ENCODE measurements around the gene KCNK6.
"Not testable (repeated sequence)": the region's sequence is repeated elsewhere in the genome, so short reads cannot be mapped to it uniquely, and the experiment has no call there.

KCNK6 gene

GRCh38 chr19:38362946-38363688, 43.5 kb downstream of the KCNK6 start:
- DNase-seq = not testable (repeated sequence)

- no peak for DNase-seq
Measured at GRCh38 chr19:38367041-38367440, 47.4 kb downstream of the KCNK6 start.

DNA sequence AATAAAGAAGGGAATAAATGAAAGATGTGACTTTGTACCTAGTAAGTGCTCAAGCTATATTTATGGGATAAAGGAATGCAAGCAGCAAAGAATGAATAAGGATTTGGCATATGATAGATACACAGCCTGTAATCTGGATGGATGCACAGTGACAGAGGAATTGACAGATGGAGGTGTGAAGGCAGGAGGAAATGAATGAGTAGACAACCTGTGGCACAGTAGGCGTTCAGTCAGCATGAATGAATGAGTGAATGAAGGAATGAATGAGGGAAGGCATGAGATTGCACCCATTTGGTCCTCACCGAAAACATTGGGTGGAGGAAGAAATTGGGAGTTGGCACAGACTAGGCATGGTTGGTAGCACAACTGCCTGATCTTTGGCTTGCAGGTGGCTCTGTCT, 49.9 kb downstream of the KCNK6 start:
- DNase-seq = no peak

- DNase-seq = no peak
Measured at GRCh38 chr19:38370299-38370698, 50.7 kb downstream of the KCNK6 start.

DNA sequence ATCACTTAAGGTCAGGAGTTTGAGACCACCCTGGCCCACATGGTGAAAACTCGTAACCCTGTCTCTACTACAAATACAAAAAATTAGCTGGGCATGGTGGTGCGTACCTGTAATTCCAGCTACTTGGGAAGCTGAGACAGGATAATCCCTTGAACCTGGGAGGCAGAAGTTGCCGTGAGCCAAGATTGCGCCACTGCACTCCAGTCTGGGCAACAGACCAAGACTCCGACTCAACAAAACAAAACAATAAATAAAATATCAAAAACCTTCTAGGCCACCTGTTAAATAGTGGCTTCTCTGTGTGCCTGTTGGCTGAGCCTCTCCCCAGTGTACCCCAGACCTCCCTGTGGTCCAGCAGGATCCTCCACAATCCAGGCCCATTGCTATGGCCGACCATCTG, 51.4 kb downstream of the KCNK6 start:
- DNase-seq = no peak

GRCh38 chr19:38373907-38374331, 54.3 kb downstream of the KCNK6 start:
- DNase-seq = no peak

- DNase-seq = peak; percentile 98
Measured at GRCh38 chr19:38374332-38375097, 54.9 kb downstream of the KCNK6 start, which contains the start of gene PSMD8. Gene PSMD8 (plus strand): TSS chr19:38374571. CDS start chr19:38374602, 31 bp downstream.

DNA sequence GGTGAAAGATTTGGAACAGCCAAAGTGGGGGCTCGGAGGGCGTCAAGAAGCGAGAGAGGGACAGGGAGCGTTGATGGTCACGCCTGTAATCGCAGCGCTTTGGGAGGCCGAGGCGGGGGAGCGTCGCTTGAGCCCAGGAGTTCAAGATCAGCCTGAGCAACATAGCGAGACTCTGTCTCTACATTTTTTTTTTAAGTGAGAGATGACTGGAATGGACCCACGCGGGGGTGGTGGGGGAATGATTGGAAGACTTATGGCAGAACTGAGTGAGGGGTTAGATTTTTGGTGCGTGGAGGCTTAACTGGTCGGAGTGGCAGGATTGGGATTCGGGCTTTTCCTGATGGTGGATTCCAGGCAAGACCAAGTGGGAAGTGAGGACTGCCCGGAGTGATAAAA, 55.5 kb downstream of the KCNK6 start:
- no peak for DNase-seq

- no peak for DNase-seq
Measured at GRCh38 chr19:38375748-38376147, 56.1 kb downstream of the KCNK6 start.

DNA sequence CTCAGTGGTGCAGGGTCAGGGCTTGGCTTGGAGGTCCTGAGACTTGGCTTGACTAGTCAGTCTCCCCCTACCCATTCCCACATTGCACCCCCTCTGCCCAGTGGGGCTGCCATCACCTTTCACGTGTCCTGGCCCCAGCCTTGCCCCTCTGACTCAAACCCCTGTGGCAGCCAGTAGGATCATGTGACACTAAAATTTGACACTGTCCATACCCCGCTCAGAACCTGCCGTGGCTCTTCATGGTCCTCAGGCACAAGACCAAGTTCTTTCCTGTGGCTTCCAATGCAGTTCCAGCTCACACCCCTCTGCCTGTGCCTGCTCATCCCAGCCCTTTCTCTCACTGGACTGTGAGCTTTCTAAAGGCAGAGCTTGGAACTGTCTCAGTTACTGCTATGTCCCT, 56.9 kb downstream of the KCNK6 start:
- DNase-seq = no peak

- no peak for DNase-seq
Measured at GRCh38 chr19:38377052-38377451, 57.4 kb downstream of the KCNK6 start.

- DNase-seq = no peak
Measured at GRCh38 chr19:38378866-38379265, 59.2 kb downstream of the KCNK6 start.

DNA sequence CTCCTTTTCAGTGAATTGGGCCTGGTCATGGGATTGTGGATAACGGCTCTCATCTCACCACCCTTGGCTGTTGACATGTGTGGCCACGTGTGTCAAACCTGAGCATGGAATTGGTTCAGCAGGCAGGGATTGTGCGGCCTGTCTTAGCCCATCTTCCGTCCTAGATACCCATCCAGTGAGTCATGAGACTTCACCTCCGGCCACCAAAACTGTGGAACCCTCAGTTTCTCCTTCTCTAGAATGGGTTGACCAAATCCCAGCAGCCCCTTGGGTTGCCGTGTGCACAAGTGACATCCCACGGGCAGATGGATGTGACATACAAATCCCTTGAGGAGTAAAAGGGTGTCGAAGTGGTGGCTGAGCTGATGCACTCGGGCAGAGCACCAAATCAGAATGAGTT, 61.5 kb downstream of the KCNK6 start:
- DNase-seq = no peak

Data from stimulated activated CD4-positive, alpha-beta T cell treated with anti-CD3 and anti-CD28 coated beads, Interleukin-2, amount 100 ng/mL, for 24 hours (primary cell).